GM12864 (cell line): ENCODE data around the gene SDR9C7.

Experiments used
- DNase-seq: peaks from one replicate; pipeline ENCODE4 v3.0.0-alpha.2; 2011; ENCODE audit warnings: low read depth
- H3K4me3 ChIP-seq: 2 replicates; pipeline ENCODE4 v1.5.1; 2011; ENCODE audit warnings: mild to moderate bottlenecking, low read depth, low read length, control low read depth
- TF ChIP-seq, protein P1 (sequence below): IDR thresholded peaks from 2 replicates; pipeline ENCODE4 v1.5.1; 2011; ENCODE audit warnings: low read depth, mild to moderate bottlenecking, moderate library complexity, low read length, control low read depth, inconsistent platforms; ENCODE audit errors: missing control alignments

Gene SDR9C7

DNA sequence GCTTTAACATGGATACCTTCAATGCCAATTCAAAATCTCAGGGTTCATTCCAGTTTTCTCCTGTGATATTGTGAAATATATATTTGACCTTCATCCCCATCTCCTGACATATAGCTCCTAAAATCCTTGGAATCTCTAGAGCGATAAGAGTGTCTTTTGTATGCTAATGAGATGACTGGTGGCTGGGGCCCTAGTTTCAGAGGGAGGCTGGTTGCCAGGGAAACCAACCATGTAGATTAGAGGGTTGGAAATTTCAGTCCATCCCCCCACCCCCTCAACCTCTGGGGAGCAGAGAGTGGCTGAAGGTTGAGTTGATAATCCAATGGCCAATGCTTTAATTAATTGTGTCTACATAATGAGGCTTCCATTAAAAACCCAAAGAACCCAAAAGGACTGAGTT lies 59.4 kb downstream of the SDR9C7 start:
- H3K4me3 ChIP-seq, result no peak overlapping the region
- DNase-seq, result no peak
- TF ChIP-seq, protein P1, sequence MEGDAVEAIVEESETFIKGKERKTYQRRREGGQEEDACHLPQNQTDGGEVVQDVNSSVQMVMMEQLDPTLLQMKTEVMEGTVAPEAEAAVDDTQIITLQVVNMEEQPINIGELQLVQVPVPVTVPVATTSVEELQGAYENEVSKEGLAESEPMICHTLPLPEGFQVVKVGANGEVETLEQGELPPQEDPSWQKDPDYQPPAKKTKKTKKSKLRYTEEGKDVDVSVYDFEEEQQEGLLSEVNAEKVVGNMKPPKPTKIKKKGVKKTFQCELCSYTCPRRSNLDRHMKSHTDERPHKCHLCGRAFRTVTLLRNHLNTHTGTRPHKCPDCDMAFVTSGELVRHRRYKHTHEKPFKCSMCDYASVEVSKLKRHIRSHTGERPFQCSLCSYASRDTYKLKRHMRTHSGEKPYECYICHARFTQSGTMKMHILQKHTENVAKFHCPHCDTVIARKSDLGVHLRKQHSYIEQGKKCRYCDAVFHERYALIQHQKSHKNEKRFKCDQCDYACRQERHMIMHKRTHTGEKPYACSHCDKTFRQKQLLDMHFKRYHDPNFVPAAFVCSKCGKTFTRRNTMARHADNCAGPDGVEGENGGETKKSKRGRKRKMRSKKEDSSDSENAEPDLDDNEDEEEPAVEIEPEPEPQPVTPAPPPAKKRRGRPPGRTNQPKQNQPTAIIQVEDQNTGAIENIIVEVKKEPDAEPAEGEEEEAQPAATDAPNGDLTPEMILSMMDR, result no peak

DNA sequence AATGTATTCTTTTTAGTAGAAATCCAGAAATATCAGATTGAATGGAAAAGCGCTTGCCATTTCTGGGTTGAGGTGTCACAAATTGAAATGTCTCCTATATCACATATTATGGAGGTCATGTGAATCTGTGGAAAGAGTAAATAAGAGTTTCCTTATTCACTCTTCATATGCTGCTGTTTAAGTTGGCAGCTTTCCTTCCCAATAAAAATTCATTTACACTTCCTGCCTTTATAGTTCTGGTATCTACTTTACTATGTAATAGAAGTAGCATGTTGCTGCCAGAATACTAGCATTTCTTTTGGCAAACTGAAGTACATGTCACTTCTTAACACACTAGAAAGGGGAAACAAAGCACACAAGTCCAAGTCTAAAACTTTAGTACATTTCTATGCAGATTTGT lies 60.8 kb downstream of the SDR9C7 start:
- TF ChIP-seq, protein P1, result no peak
- no peak for DNase-seq
- no peak overlapping the region for H3K4me3 ChIP-seq
